HG02588 (cell line): ENCODE measurements around the gene AP3B1.

Source experiments
- ATAC-seq: cut with Tn5 transposase; IDR thresholded peaks from one replicate; pipeline ENCODE4 v1.9.1; 2021; ENCODE audit warnings: mild to moderate bottlenecking, moderate library complexity; ENCODE audit not compliant: unreplicated experiment

AP3B1 gene

GRCh38 chr5:78293851-78294247 lies 649 bp downstream of the AP3B1 start:
- no peak for ATAC-seq

GRCh38 chr5:78291687-78292086 lies 2.8 kb downstream of the AP3B1 start:
- ATAC-seq: no peak

- no peak for ATAC-seq
Observed at GRCh38 chr5:78289911-78290310, 4.6 kb downstream of the AP3B1 start.

- ATAC-seq: no peak
Observed at GRCh38 chr5:78288246-78288645, 6.3 kb downstream of the AP3B1 start.

- no peak for ATAC-seq
Observed at GRCh38 chr5:78287833-78288232, 6.7 kb downstream of the AP3B1 start.

GRCh38 chr5:78287169-78287568 lies 7.3 kb downstream of the AP3B1 start:
- no peak for ATAC-seq

- no peak for ATAC-seq
Observed at GRCh38 chr5:78286290-78286689, 8.2 kb downstream of the AP3B1 start.

- ATAC-seq: no peak
Observed at GRCh38 chr5:78283802-78284201, 10.7 kb downstream of the AP3B1 start.

- no peak for ATAC-seq
Observed at GRCh38 chr5:78283105-78283504, 11.4 kb downstream of the AP3B1 start.

GRCh38 chr5:78280261-78280660 lies 14.2 kb downstream of the AP3B1 start:
- no peak for ATAC-seq

- ATAC-seq: no peak
Observed at GRCh38 chr5:78279194-78279593, 15.3 kb downstream of the AP3B1 start.

- ATAC-seq: no peak
Observed at GRCh38 chr5:78277715-78278114, 16.8 kb downstream of the AP3B1 start.

- ATAC-seq: no peak
Observed at GRCh38 chr5:78275998-78276543, 18.4 kb downstream of the AP3B1 start.

GRCh38 chr5:78274540-78275197 lies 19.8 kb downstream of the AP3B1 start:
- no peak for ATAC-seq

GRCh38 chr5:78273436-78273835 lies 21.1 kb downstream of the AP3B1 start:
- ATAC-seq: no peak

- ATAC-seq: no peak
Observed at GRCh38 chr5:78271766-78272165, 22.7 kb downstream of the AP3B1 start.

- no peak for ATAC-seq
Observed at GRCh38 chr5:78269088-78269703, 25.3 kb downstream of the AP3B1 start.

GRCh38 chr5:78268356-78268755 lies 26.1 kb downstream of the AP3B1 start:
- ATAC-seq: no peak

GRCh38 chr5:78265163-78265562 lies 29.3 kb downstream of the AP3B1 start:
- no peak for ATAC-seq

GRCh38 chr5:78264600-78264999 lies 29.9 kb downstream of the AP3B1 start:
- ATAC-seq: no peak

GRCh38 chr5:78260771-78261170 lies 33.7 kb downstream of the AP3B1 start:
- no peak for ATAC-seq

- ATAC-seq: no peak
Observed at GRCh38 chr5:78253201-78253600, 41.3 kb downstream of the AP3B1 start.

- no peak for ATAC-seq
Observed at GRCh38 chr5:78252715-78253114, 41.8 kb downstream of the AP3B1 start.
